Upper lobe of left lung (tissue), 4 donors: Measurements from ENCODE around the gene URGCP.

Experiments used
- CTCF ChIP-seq, 6 experiments: fragments of 450-650 bp in 4 of 6; fragments of 200-600 bp in 2 of 6; sonication (generic) in 2 of 6; IDR thresholded peaks; one replicate each; pipeline ENCODE4 v1.5.1; 2016 to 2019; ENCODE audit warnings: antibody characterized with exemption in 6 of 6
- POLR2A ChIP-seq, 4 donors: fragments of 450-650 bp; IDR thresholded peaks; one replicate each; pipeline ENCODE4 v1.5.1; 2016 to 2017; ENCODE audit warnings: antibody characterized with exemption in 4 of 4, mild to moderate bottlenecking in 2 of 4
- POLR2AphosphoS5 ChIP-seq, 2 donors: sonication (generic); formaldehyde crosslinking; IDR thresholded peaks; one replicate each; pipeline ENCODE4 v1.5.1; 2017; ENCODE audit warnings: antibody characterized with exemption in 2 of 2

- TF ChIP-seq CTCF (IDR thresholded peaks at IDR 0.05) (no peak), POLR2AphosphoS5 (IDR thresholded peaks at IDR 0.05) (no peak), POLR2A (IDR thresholded peaks at IDR 0.05) (no peak)
Measured at GRCh38 chr7:43921423-43921822, 15.0 kb upstream of the URGCP start.
